Esophagus squamous epithelium (tissue), 5 donors: ENCODE results near the gene KMT2E. TPM values are rescaled to one million over a fixed set of nuclear protein-coding genes. Genes with fewer than 3 reads are reported as not detected.
A peak's percentile ranks its signal among the peaks of the same experiment; 100 is the strongest.

Experiments used
- DNase-seq: peaks from one replicate; lab custom pipeline; 2025; lab: John Stamatoyannopoulos, UW
- H3K27ac ChIP-seq, 4 donors: fragments of 200-600 bp; sonication (generic); one replicate each; pipeline ENCODE4 v1.5.1; 2016 to 2019; ENCODE audit warnings: mild to moderate bottlenecking in 1 of 4
- H3K27me3 ChIP-seq, 4 donors: fragments of 200-600 bp; sonication (generic); 1 replicate in 3 of 4; 2 replicates in 1 of 4; pipeline versions ENCODE4 v1.5.1 to v1.6.0; 2017 to 2021; ENCODE audit warnings: antibody characterized with exemption in 1 of 4
- H3K36me3 ChIP-seq, 3 donors: fragments of 200-600 bp; sonication (generic); one replicate each; pipeline ENCODE4 v1.5.1; 2016 to 2019
- H3K4me1 ChIP-seq, 3 donors: fragments of 200-600 bp; sonication (generic); one replicate each; pipeline ENCODE4 v1.5.1; 2017 to 2019
- H3K4me3 ChIP-seq, 4 donors: fragments of 200-600 bp; sonication (generic); 1 replicate in 3 of 4; 2 replicates in 1 of 4; pipeline ENCODE4 v1.5.1; 2016 to 2019; ENCODE audit warnings: mild to moderate bottlenecking in 2 of 4, moderate library complexity in 1 of 4
- H3K9me3 ChIP-seq, 3 donors: fragments of 200-600 bp; sonication (generic); one replicate each; pipeline ENCODE4 v1.5.1; 2016 to 2019
- POLR2A ChIP-seq, 4 donors: fragments of 450-650 bp; IDR thresholded peaks; one replicate each; pipeline ENCODE4 v1.6.1; 2017; ENCODE audit warnings: antibody characterized with exemption in 4 of 4, mild to moderate bottlenecking in 4 of 4, moderate library complexity in 3 of 4
- WGBS, 2 donors: methylation state at CpG; one replicate each; pipeline ENCODE4 v1.1.5; 2018; 5-methylcytosine and 5-hydroxymethylcytosine counted together
- intact Hi-C: fragments of 100-400 bp; cut with DNase I; formaldehyde crosslinking; loops from one replicate; pipeline ENCODE4 v1.15.0; 2022
- total RNA-seq, 4 donors: library from RNA; depleted of rRNA; stranded (reverse); fragments of >200 nt; gene quantifications; one replicate each; pipeline ENCODE4 v1.1.0, GENCODE V29; 2016
- TF ChIP-seq, protein P1 (sequence below), 6 experiments: fragments of 450-650 bp in 4 of 6; fragments of 200-600 bp in 2 of 6; sonication (generic) in 2 of 6; IDR thresholded peaks; one replicate each; pipeline ENCODE4 v1.5.1; 2016 to 2019; ENCODE audit warnings: antibody characterized with exemption in 6 of 6, mild to moderate bottlenecking in 4 of 6, moderate library complexity in 4 of 6
- donor health status: DM: yes; HTN: yes; CAD: no.

KMT2E gene
- total RNA-seq, 4 donors from 2014 or later, result 37.2 to 80.5 (median 54.4) TPM

DNA sequence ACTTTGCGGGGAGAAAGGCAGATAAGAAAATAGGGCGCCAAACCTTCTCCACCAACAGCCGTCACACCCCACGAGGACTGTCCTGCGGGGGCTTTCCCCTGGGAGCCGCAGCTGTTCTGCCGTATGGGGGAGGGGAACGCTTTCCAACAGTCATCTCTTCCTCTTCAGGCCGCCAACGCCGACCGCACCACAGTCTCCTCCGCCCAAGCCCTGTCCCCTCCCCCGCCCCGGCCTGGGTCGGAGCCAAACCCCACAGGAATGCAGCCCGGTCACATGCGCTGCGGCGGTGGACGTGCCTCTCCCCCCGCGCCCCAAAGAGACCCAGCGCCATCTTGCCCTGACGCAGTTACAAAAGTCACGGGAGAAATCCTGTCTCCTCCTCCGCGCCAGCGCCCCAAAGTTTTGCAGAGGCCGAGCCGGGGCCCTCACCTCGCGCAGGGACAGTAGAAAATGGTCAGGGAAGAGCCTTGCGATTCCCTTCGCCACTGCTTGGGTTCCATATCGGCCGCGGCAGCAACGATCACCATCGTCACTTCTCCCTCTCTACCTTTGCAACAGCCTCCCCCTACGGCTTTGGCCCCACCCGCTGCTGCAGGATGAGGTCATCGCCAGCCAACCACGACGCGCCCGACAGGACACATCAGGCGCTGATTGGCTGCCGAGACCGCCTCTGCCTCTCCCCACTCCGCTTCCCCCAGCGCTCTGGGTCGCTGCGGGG is 1.3 kb upstream of the KMT2E start:
- intact Hi-C loops, result no loop called here
- DNase-seq, result peak; percentile 98
- peaks cover 0 to 6% (median 0%) of the 10 kb centered on the region in 3 donors for H3K36me3 ChIP-seq
- peak overlapping the region; percentile 73 to 96 (median 93) for H3K4me3 ChIP-seq
- no peaks in the 10 kb centered on the region for H3K9me3 ChIP-seq
- no peaks in the 10 kb centered on the region for H3K27me3 ChIP-seq
- peaks cover 10 to 59% (median 17%) of the 10 kb centered on the region in 3 donors for H3K4me1 ChIP-seq
- 0 to 1% methylated on average over 13 to 17 of the region's 54 CpGs for WGBS, 2 donors
- peak overlapping the region; percentile 99 to 100 (median 100) for H3K27ac ChIP-seq
- TF ChIP-seq, protein P1, sequence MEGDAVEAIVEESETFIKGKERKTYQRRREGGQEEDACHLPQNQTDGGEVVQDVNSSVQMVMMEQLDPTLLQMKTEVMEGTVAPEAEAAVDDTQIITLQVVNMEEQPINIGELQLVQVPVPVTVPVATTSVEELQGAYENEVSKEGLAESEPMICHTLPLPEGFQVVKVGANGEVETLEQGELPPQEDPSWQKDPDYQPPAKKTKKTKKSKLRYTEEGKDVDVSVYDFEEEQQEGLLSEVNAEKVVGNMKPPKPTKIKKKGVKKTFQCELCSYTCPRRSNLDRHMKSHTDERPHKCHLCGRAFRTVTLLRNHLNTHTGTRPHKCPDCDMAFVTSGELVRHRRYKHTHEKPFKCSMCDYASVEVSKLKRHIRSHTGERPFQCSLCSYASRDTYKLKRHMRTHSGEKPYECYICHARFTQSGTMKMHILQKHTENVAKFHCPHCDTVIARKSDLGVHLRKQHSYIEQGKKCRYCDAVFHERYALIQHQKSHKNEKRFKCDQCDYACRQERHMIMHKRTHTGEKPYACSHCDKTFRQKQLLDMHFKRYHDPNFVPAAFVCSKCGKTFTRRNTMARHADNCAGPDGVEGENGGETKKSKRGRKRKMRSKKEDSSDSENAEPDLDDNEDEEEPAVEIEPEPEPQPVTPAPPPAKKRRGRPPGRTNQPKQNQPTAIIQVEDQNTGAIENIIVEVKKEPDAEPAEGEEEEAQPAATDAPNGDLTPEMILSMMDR (IDR thresholded peaks at IDR 0.05), result peak in 1 of 6 experiments; percentile 5
- TF ChIP-seq POLR2A (IDR thresholded peaks at IDR 0.05), result peak in 2 of 4 donors; percentile 93 to 94

DNA sequence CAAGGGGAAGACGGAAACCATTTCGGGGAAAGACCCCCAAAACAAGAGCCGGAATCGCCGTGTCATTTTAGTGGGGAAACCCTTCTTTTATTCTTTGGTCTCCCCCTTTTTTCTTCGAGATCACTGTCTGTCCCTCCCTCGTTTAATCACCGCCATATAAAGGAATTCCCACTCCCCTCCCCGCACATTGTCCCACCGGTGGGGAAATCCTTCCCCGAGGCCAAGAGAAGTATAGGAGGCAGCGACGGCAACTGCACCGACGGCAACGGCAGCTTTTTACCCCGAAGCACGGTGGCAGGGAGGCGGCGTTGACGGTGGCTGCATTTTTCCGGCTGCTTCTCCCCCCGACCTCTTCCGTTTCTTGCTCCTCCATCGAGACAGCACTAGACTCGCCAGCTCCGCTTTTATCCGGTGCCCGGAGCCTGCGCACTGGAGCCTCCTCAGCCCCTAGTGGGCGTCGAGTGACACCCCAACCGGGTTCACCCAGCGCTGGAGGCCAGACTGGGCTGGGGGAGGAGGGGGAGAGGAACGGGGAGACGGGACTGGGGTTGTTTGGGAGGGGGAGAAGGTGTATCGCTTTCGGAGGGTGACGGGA is 687 bp upstream of the KMT2E start:
- Histone ChIP-seq H3K4me1 (peaks cover 13 to 59% (median 13%) of the 10 kb centered on the region in 3 donors), H3K4me3 (peak overlapping the region; percentile 73 to 96 (median 93)), H3K27me3 (no peaks in the 10 kb centered on the region), H3K27ac (peak overlapping the region; percentile 99 to 100 (median 100)), H3K36me3 (peaks cover 0 to 2% (median 0%) of the 10 kb centered on the region in 3 donors), H3K9me3 (no peaks in the 10 kb centered on the region)
- peak; percentile 77 for DNase-seq
- WGBS, 2 donors, result 0% methylated on average over 20 to 24 of the region's 39 CpGs
- intact Hi-C loops, result no loop called here
- peak in 3 of 4 donors; percentile 62 to 99 (median 83) for TF ChIP-seq POLR2A (IDR thresholded peaks at IDR 0.05)
- TF ChIP-seq, protein P1 (IDR thresholded peaks at IDR 0.05), result peak; percentile 31 to 77 (median 60)

DNA sequence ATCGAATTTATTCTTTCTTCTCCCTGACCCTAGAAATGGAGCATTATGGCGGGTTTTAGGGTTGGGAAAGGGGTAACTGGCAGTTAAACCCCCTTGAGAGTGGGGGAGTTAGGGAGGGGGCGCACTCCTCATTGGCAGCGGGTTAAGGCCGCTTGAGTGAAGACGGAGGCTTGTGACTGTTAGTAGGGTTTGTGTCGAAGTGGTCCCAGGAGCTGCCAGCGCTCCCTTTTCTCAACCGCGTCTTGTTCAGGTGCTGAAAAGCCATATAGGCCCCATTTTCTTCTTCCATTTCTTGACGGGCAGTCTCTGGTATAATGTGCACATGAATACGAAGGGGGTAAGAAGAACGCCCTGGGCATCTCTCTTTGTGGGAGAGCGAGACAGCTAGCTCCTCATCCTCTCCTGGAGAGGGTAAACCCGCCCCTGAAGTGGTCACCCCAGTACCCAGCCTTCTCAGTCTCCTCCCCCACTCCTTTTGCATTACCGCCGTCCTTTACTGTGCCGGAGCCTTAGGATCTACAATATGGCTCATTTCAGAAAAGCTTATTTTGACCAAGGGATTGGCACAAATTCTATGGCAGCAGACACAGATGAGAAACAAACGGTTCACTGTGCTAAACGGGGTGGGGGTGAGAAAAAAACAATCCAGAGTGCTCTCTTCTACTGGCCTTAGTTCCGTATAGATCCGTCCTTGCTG is 836 bp downstream of the KMT2E start:
- Histone ChIP-seq H3K27me3 (no peaks in the 10 kb centered on the region), H3K4me3 (peak overlapping the region; percentile 73 to 96 (median 93)), H3K4me1 (peaks cover 11 to 59% (median 14%) of the 10 kb centered on the region in 3 donors), H3K36me3 (no peaks in the 10 kb centered on the region), H3K27ac (peak overlapping the region; percentile 99 to 100 (median 100)), H3K9me3 (no peaks in the 10 kb centered on the region)
- 0 to 1% methylated on average over 18 to 21 of the region's 22 CpGs for WGBS, 2 donors
- DNase-seq, result no peak
- TF ChIP-seq, protein P1 (IDR thresholded peaks at IDR 0.05), result no peak
- TF ChIP-seq POLR2A (IDR thresholded peaks at IDR 0.05), result peak in 2 of 4 donors; percentile 59 to 79
- intact Hi-C loops, result no loop called here

DNA sequence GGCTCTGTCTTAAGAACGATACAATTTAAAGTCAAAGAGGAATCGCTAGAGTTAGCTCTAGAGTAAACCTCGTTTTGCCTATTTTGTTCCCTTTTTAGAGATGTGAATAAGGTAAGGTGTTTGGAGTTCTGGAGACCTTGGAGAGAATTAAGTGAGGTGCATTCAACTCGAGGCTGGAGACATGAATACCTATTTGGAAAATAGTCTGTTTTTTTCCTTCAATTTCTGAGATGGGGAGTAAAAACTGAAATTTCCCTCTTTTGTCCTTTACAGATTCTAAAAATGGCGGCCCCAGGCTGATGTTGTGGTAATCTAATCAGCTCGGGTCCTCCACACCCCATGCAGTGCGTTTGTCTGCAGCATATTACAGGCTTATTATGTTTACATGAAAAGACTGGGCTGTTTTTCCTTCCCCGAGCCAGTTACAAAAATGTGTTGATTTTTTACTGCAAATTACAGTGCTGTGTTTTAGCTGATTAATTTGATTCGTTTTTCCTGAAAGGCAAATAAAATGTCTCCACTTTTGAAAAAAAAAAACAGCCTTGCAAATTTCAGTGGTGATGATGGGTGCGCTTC is 1.5 kb downstream of the KMT2E start:
- H3K36me3 ChIP-seq, result no peaks in the 10 kb centered on the region
- WGBS, 2 donors, result 1% methylated on average over 10 of the region's 10 CpGs
- H3K4me3 ChIP-seq, result peak overlapping the region; percentile 73 to 96 (median 93)
- H3K4me1 ChIP-seq, result peaks cover 18 to 59% (median 18%) of the 10 kb centered on the region in 3 donors
- intact Hi-C loops, result no loop called here
- H3K27me3 ChIP-seq, result no peaks in the 10 kb centered on the region
- no peak for TF ChIP-seq POLR2A (IDR thresholded peaks at IDR 0.05)
- TF ChIP-seq, protein P1 (IDR thresholded peaks at IDR 0.05), result no peak
- H3K9me3 ChIP-seq, result no peaks in the 10 kb centered on the region
- H3K27ac ChIP-seq, result peak overlapping the region; percentile 99 to 100 (median 100)
- no peak for DNase-seq
